B cell (primary cell): ENCODE results near the gene RABGAP1. TPM values are rescaled to one million over a fixed set of nuclear protein-coding genes. Genes with fewer than 3 reads are reported as not detected.

ENCODE experiments used
- ATAC-seq: fragments of 200-7000 bp; cut with Tn5 transposase; one replicate; pipeline ENCODE4 v1.10.0; 2021; ENCODE audit warnings: low read depth, mild to moderate bottlenecking, moderate number of reproducible peaks, moderate library complexity
- CTCF ChIA-PET: fragments of 350-600 bp; sonication (Branson Sonifier 250); formaldehyde crosslinking; loops from one replicate; lab custom pipeline; 2021; ENCODE audit warnings: antibody characterized with exemption, inconsistent platforms; lab: Charles Lee
- POLR2A ChIA-PET: fragments of 350-600 bp; sonication (Branson Sonifier 250); formaldehyde crosslinking; loops from one replicate; lab custom pipeline; 2021; ENCODE audit warnings: antibody characterized with exemption; lab: Charles Lee
- DNase-seq: peaks from one replicate; pipeline ENCODE4 v3.0.0; 2013
- H2AFZ ChIP-seq: 2 replicates; pipeline ENCODE4 v1.6.1; 2012; ENCODE audit warnings: mild to moderate bottlenecking, low read depth, low read length; ENCODE audit not compliant: insufficient read depth, poor library complexity, severe bottlenecking
- H3K27ac ChIP-seq, 2 donors: 1 replicate in 1 of 2; 2 replicates in 1 of 2; pipeline ENCODE4 v1.5.1; 2012 to 2013; ENCODE audit warnings: low read length in 2 of 2, mild to moderate bottlenecking in 2 of 2, moderate library complexity in 1 of 2
- H3K27me3 ChIP-seq, 4 experiments: fragments of 200-600 bp in 1 of 4; sonication (generic) in 1 of 4; replicated peaks in 1 of 4; 1 replicate in 2 of 4; 2 replicates in 2 of 4; pipeline versions ENCODE4 v1.6.1 to v1.7.0; 2013 to 2016; ENCODE audit warnings: low read length in 3 of 4, mild to moderate bottlenecking in 2 of 4, mixed read lengths in 1 of 4, moderate library complexity in 1 of 4; ENCODE audit not compliant: insufficient read depth in 4 of 4, control insufficient read depth in 3 of 4; ENCODE audit errors: control extremely low read depth in 1 of 4
- H3K36me3 ChIP-seq, 2 experiments: replicated peaks in 1 of 2; 1 replicate in 1 of 2; 2 replicates in 1 of 2; pipeline versions ENCODE4 v1.6.1 to v1.7.1; 2013; ENCODE audit warnings: low read length in 1 of 2; ENCODE audit not compliant: insufficient read depth in 2 of 2, control insufficient read depth in 1 of 2; ENCODE audit errors: control extremely low read depth in 1 of 2, extremely low read depth in 1 of 2
- H3K4me1 ChIP-seq, 2 donors: fragments of 200-600 bp in 1 of 2; sonication (generic) in 1 of 2; 1 replicate in 1 of 2; 2 replicates in 1 of 2; pipeline versions ENCODE4 v1.5.1 to v1.6.1; 2013 to 2017; ENCODE audit warnings: low read length in 2 of 2; ENCODE audit not compliant: control insufficient read depth in 2 of 2, insufficient read depth in 2 of 2
- H3K4me2 ChIP-seq: replicated peaks from 2 replicates; pipeline ENCODE3; 2012; ENCODE audit warnings: mild to moderate bottlenecking, low read depth, low read length; ENCODE audit not compliant: poor library complexity, severe bottlenecking
- H3K4me3 ChIP-seq, 5 experiments: fragments of 200-600 bp in 1 of 5; sonication (generic) in 1 of 5; 1 replicate in 3 of 5; 2 replicates in 2 of 5; pipeline versions ENCODE4 v1.5.1 to v1.7.0; 2011 to 2016; ENCODE audit warnings: low read length in 4 of 5, mild to moderate bottlenecking in 4 of 5, low read depth in 2 of 5, control low read depth in 1 of 5, moderate library complexity in 1 of 5; ENCODE audit not compliant: insufficient read depth in 1 of 5; ENCODE audit errors: control extremely low read depth in 1 of 5, extremely low read depth in 1 of 5
- H3K79me2 ChIP-seq: fragments of 200-600 bp; sonication (generic); one replicate; pipeline ENCODE4 v1.6.0; 2016; ENCODE audit warnings: low read length; ENCODE audit not compliant: control insufficient read depth, insufficient read depth
- H3K9ac ChIP-seq: fragments of 200-600 bp; sonication (generic); 2 replicates; pipeline ENCODE4 v1.6.1; 2017; ENCODE audit warnings: mild to moderate bottlenecking, low read length, moderate library complexity
- H3K9me3 ChIP-seq, 3 donors: one replicate each; pipeline versions ENCODE4 v1.6.1 to v1.7.1; 2013; ENCODE audit warnings: low read length in 2 of 3; ENCODE audit not compliant: control insufficient read depth in 2 of 3, insufficient read depth in 1 of 3; ENCODE audit errors: control extremely low read depth in 1 of 3
- H4K20me1 ChIP-seq: 2 replicates; pipeline ENCODE4 v1.6.0; 2012; ENCODE audit warnings: mild to moderate bottlenecking, low read length; ENCODE audit not compliant: insufficient read depth, control insufficient read depth, poor library complexity, severe bottlenecking
- H3K27ac Mint-ChIP-seq: one replicate; pipeline ENCODE4 v1.8.0; 2021; ENCODE audit warnings: mixed read lengths
- H3K27me3 Mint-ChIP-seq: one replicate; pipeline ENCODE4 v1.8.0; 2021; ENCODE audit warnings: mixed read lengths
- H3K4me1 Mint-ChIP-seq: one replicate; pipeline ENCODE4 v1.8.0; 2021; ENCODE audit warnings: mixed read lengths
- H3K4me3 Mint-ChIP-seq: one replicate; pipeline ENCODE4 v1.8.0; 2021; ENCODE audit warnings: mixed read lengths
- H3K9me3 Mint-ChIP-seq: one replicate; pipeline ENCODE4 v1.8.0; 2022; ENCODE audit warnings: mixed read lengths; ENCODE audit not compliant: insufficient read depth
- CTCF ChIP-seq: fragments of 200-600 bp; IDR thresholded peaks from one replicate; pipeline ENCODE4 v1.8.0; 2022; ENCODE audit warnings: antibody characterized with exemption, mild to moderate bottlenecking
- EZH2 ChIP-seq: IDR thresholded peaks from 2 replicates; pipeline ENCODE4 v1.6.1; 2012; ENCODE audit warnings: borderline replicate concordance, low read depth, mild to moderate bottlenecking, moderate library complexity, low read length; ENCODE audit not compliant: insufficient read depth, poor library complexity, severe bottlenecking
- WGBS: methylation state at CpG from one replicate; pipeline ENCODE4 v1.1.5; 2013; ENCODE audit warnings: missing lambda C conversion rate; ENCODE audit not compliant: insufficient coverage; 5-methylcytosine and 5-hydroxymethylcytosine counted together
- intact Hi-C: fragments of 100-400 bp; cut with micrococcal nuclease; formaldehyde crosslinking; loops from one replicate; pipeline ENCODE4 v1.10.0; 2022
- polyA plus RNA-seq: library from polyadenylated mRNA; depleted of rRNA; stranded (reverse); fragments of >200 nt; gene quantifications from 2 replicates; pipeline ENCODE4 v1.2.3, GENCODE V29; 2012
- total RNA-seq, 2 donors: library from RNA; stranded (reverse); fragments of 120-200 nt in 1 of 2; gene quantifications; 1 replicate in 1 of 2; 2 replicates in 1 of 2; pipeline versions ENCODE4 v1.2.3 to v1.2.4, GENCODE V29; 2013 to 2022

RABGAP1 gene
- total and polyA plus RNA-seq, 2 donors (not counting 1 experiment from before 2014, with no cell fraction given), result 13.9 to 81.0 TPM

- ChIA-PET POLR2A (no interaction called here), CTCF (no interaction called here)
- ATAC-seq (no peak), DNase-seq (no peak)
- no peak overlapping the region for H3K4me3 Mint-ChIP-seq
- Histone ChIP-seq H3K9me3 (no peaks in the 10 kb centered on the region), H3K36me3 (peaks cover 0 to 12% of the 10 kb centered on the region in 2 experiments), H3K4me2 (no peak overlapping the region), H2AFZ (no peak overlapping the region), H3K4me1 (peaks cover 23 to 28% of the 10 kb centered on the region in 2 donors), H3K27ac (no peak overlapping the region), H4K20me1 (peaks cover 6% of the 10 kb centered on the region), H3K79me2 (peaks cover 78% of the 10 kb centered on the region), H3K9ac (no peak overlapping the region), H3K4me3 (no peak overlapping the region), H3K27me3 (no peaks in the 10 kb centered on the region)
- intact Hi-C loops, result no loop called here
- 100% methylated on average over 1 of the region's 1 CpG for WGBS
- no peaks in the 10 kb centered on the region for H3K9me3 Mint-ChIP-seq
- no peaks in the 10 kb centered on the region for H3K27me3 Mint-ChIP-seq
- H3K4me1 Mint-ChIP-seq, result peaks cover 29% of the 10 kb centered on the region
- H3K27ac Mint-ChIP-seq, result no peak overlapping the region
- TF ChIP-seq EZH2, result no peak
- no peak for TF ChIP-seq CTCF
Measured at GRCh38 chr9:122936883-122937282, 3.9 kb upstream of the RABGAP1 start.

GRCh38 chr9:122939601-122940000 is 1.2 kb upstream of the RABGAP1 start:
- Mint-ChIP-seq H3K27ac (no peak overlapping the region), H3K4me1 (peaks cover 30% of the 10 kb centered on the region), H3K27me3 (no peaks in the 10 kb centered on the region), H3K4me3 (peak overlapping the region; percentile 67), H3K9me3 (no peaks in the 10 kb centered on the region)
- TF ChIP-seq CTCF (no peak), EZH2 (no peak)
- Histone ChIP-seq H3K79me2 (peaks cover 86% of the 10 kb centered on the region), H3K36me3 (peaks cover 0 to 12% of the 10 kb centered on the region in 2 experiments), H3K27ac (no peak overlapping the region), H3K9ac (no peak overlapping the region), H4K20me1 (peaks cover 11% of the 10 kb centered on the region), H3K4me3 (no peak overlapping the region), H3K27me3 (no peaks in the 10 kb centered on the region), H2AFZ (no peak overlapping the region), H3K9me3 (no peaks in the 10 kb centered on the region), H3K4me1 (peaks cover 16 to 17% of the 10 kb centered on the region in 2 donors), H3K4me2 (no peak overlapping the region)
- DNase-seq, result no peak
- POLR2A ChIA-PET, result interaction anchor here (1.7 kb wide), 1 partner anchor 111 kb away, joined by 4 read pairs; the partner anchor contains the start of gene PDCL
- no peak for ATAC-seq
- no CpG with 5 or more reads among the region's 4 CpGs for WGBS
- CTCF ChIA-PET, result interaction anchor here (1.8 to 2.2 kb wide), 3 partner anchors 8 to 35 kb away, joined by 7 to 10 read pairs (median 8); partner anchors contain the start of genes RC3H2, ZBTB26 and ZBTB6
- intact Hi-C loops, result no loop called here
